ENCODE measurements around the gene CLDN20.

Gene CLDN20

GRCh38 chr6:155254139-155254538 lies 9.7 kb upstream of the CLDN20 start:
- peaks cover 36% of the 10 kb centered on the region for H3K36me3 ChIP-seq (ENCODE audit: low read depth)

GRCh38 chr6:155256122-155256795 lies 7.6 kb upstream of the CLDN20 start:
- Histone ChIP-seq H3K9me3 (ENCODE audit: severe bottlenecking) (no peaks in the 10 kb centered on the region), H3K36me3 (ENCODE audit: low read depth) (peaks cover 57% of the 10 kb centered on the region), H3K4me1 (ENCODE audit: insufficient read depth, poor library complexity, severe bottlenecking) (no peaks in the 10 kb centered on the region), H3K4me3 (ENCODE audit: severe bottlenecking) (no peak overlapping the region), H3K27me3 (ENCODE audit: insufficient read depth, poor library complexity, severe bottlenecking) (no peaks in the 10 kb centered on the region), H3K27ac (ENCODE audit: poor library complexity, severe bottlenecking) (no peak overlapping the region)
- ATAC-seq (ENCODE audit: low read depth) (no peak), DNase-seq (ENCODE audit: low spot score) (no peak)
- TF ChIP-seq CTCF (IDR thresholded peaks at IDR 0.05; ENCODE audit: poor library complexity, severe bottlenecking) = no peak

More at GRCh38 chr6:155254139-155254538, 9.7 kb upstream of the CLDN20 start:
- Histone ChIP-seq H3K4me1 (ENCODE audit: insufficient read depth, poor library complexity, severe bottlenecking) (no peaks in the 10 kb centered on the region), H3K27me3 (ENCODE audit: insufficient read depth, poor library complexity, severe bottlenecking) (no peaks in the 10 kb centered on the region), H3K27ac (ENCODE audit: poor library complexity, severe bottlenecking) (no peak overlapping the region), H3K4me3 (ENCODE audit: severe bottlenecking) (no peak overlapping the region), H3K9me3 (ENCODE audit: severe bottlenecking) (no peaks in the 10 kb centered on the region)
- no peak for DNase-seq (ENCODE audit: low spot score)
- no peak for TF ChIP-seq CTCF (IDR thresholded peaks at IDR 0.05; ENCODE audit: poor library complexity, severe bottlenecking)
- ATAC-seq (ENCODE audit: low read depth) = no peak

- ATAC-seq (ENCODE audit: low read depth) (no peak), DNase-seq (ENCODE audit: low spot score) (no peak)
- no peak overlapping the region for H3K27ac ChIP-seq (ENCODE audit: poor library complexity, severe bottlenecking)
- H3K36me3 ChIP-seq (ENCODE audit: low read depth) = peaks cover 59% of the 10 kb centered on the region
- no peaks in the 10 kb centered on the region for H3K9me3 ChIP-seq (ENCODE audit: severe bottlenecking)
- no peak for TF ChIP-seq CTCF (IDR thresholded peaks at IDR 0.05; ENCODE audit: poor library complexity, severe bottlenecking)
- H3K4me1 ChIP-seq (ENCODE audit: insufficient read depth, poor library complexity, severe bottlenecking) = no peaks in the 10 kb centered on the region
- no peaks in the 10 kb centered on the region for H3K27me3 ChIP-seq (ENCODE audit: insufficient read depth, poor library complexity, severe bottlenecking)
- no peak overlapping the region for H3K4me3 ChIP-seq (ENCODE audit: severe bottlenecking)
Observed at GRCh38 chr6:155257796-155258195, 6.0 kb upstream of the CLDN20 start.

GRCh38 chr6:155259204-155259603 lies 4.6 kb upstream of the CLDN20 start:
- TF ChIP-seq CTCF (IDR thresholded peaks at IDR 0.05; ENCODE audit: poor library complexity, severe bottlenecking) = no peak
- DNase-seq (ENCODE audit: low spot score) (no peak), ATAC-seq (ENCODE audit: low read depth) (no peak)
- H3K27ac ChIP-seq (ENCODE audit: poor library complexity, severe bottlenecking) = no peak overlapping the region
- no peak overlapping the region for H3K4me3 ChIP-seq (ENCODE audit: severe bottlenecking)
- H3K36me3 ChIP-seq (ENCODE audit: low read depth) = peaks cover 60% of the 10 kb centered on the region
- no peaks in the 10 kb centered on the region for H3K9me3 ChIP-seq (ENCODE audit: severe bottlenecking)
- no peaks in the 10 kb centered on the region for H3K27me3 ChIP-seq (ENCODE audit: insufficient read depth, poor library complexity, severe bottlenecking)
- no peaks in the 10 kb centered on the region for H3K4me1 ChIP-seq (ENCODE audit: insufficient read depth, poor library complexity, severe bottlenecking)

- Histone ChIP-seq H3K9me3 (ENCODE audit: severe bottlenecking) (no peaks in the 10 kb centered on the region), H3K4me3 (ENCODE audit: severe bottlenecking) (no peak overlapping the region), H3K27ac (ENCODE audit: poor library complexity, severe bottlenecking) (no peak overlapping the region), H3K36me3 (ENCODE audit: low read depth) (peaks cover 63% of the 10 kb centered on the region), H3K27me3 (ENCODE audit: insufficient read depth, poor library complexity, severe bottlenecking) (no peaks in the 10 kb centered on the region), H3K4me1 (ENCODE audit: insufficient read depth, poor library complexity, severe bottlenecking) (peaks cover 3% of the 10 kb centered on the region)
- TF ChIP-seq CTCF (IDR thresholded peaks at IDR 0.05; ENCODE audit: poor library complexity, severe bottlenecking) = no peak
- DNase-seq (ENCODE audit: low spot score) = no peak
- ATAC-seq (ENCODE audit: low read depth) = no peak
Observed at GRCh38 chr6:155259897-155260296, 3.9 kb upstream of the CLDN20 start.
